CD14-positive monocyte (primary cell): ENCODE data around the gene ZIC2. TPM values are rescaled to one million over a fixed set of nuclear protein-coding genes. Genes with fewer than 3 reads are reported as not detected.

Source experiments
- DNase-seq, 3 donors: peaks; one replicate each; pipeline ENCODE4 v3.0.0-alpha.2; 2011 to 2022
- H2AFZ ChIP-seq: 2 replicates; pipeline ENCODE4 v1.6.0; 2012; ENCODE audit warnings: mild to moderate bottlenecking, low read depth, low read length, inconsistent platforms; ENCODE audit not compliant: insufficient read depth, poor library complexity, severe bottlenecking
- H3K27ac ChIP-seq, 2 donors: 1 replicate in 1 of 2; 2 replicates in 1 of 2; pipeline ENCODE4 v1.5.1; 2012 to 2013; ENCODE audit warnings: low read length in 2 of 2, control low read depth in 1 of 2, inconsistent platforms in 1 of 2, low read depth in 1 of 2, mild to moderate bottlenecking in 1 of 2
- H3K27me3 ChIP-seq, 2 donors: one replicate each; pipeline versions ENCODE4 v1.6.0 to v1.6.1; 2011 to 2013; ENCODE audit warnings: low read length in 2 of 2; ENCODE audit not compliant: control insufficient read depth in 2 of 2, insufficient read depth in 2 of 2
- H3K36me3 ChIP-seq, 2 donors: replicated peaks in 1 of 2; 1 replicate in 1 of 2; 2 replicates in 1 of 2; pipeline versions ENCODE4 v1.5.1 to v1.6.1; 2012 to 2013; ENCODE audit warnings: low read length in 2 of 2, control low read depth in 1 of 2, inconsistent platforms in 1 of 2, mild to moderate bottlenecking in 1 of 2; ENCODE audit not compliant: insufficient read depth in 2 of 2, control insufficient read depth in 1 of 2
- H3K4me1 ChIP-seq, 2 donors: 1 replicate in 1 of 2; 2 replicates in 1 of 2; pipeline versions ENCODE4 v1.5.1 to v1.6.1; 2012 to 2013; ENCODE audit warnings: low read length in 2 of 2, control low read depth in 1 of 2, inconsistent platforms in 1 of 2, mild to moderate bottlenecking in 1 of 2, moderate library complexity in 1 of 2; ENCODE audit not compliant: insufficient read depth in 2 of 2, control insufficient read depth in 1 of 2
- H3K4me2 ChIP-seq: replicated peaks from 2 replicates; pipeline ENCODE3; 2012; ENCODE audit warnings: low read length, moderate library complexity, mild to moderate bottlenecking; ENCODE audit not compliant: poor library complexity, severe bottlenecking; ENCODE audit errors: extremely low read depth
- H3K4me3 ChIP-seq, 3 experiments: fragments of 200-600 bp in 1 of 3; sonication (generic) in 1 of 3; replicated peaks in 1 of 3; 1 replicate in 2 of 3; 2 replicates in 1 of 3; pipeline ENCODE4 v1.5.1; 2011 to 2013; ENCODE audit warnings: low read length in 3 of 3, mild to moderate bottlenecking in 3 of 3, control low read depth in 2 of 3, low read depth in 2 of 3, inconsistent platforms in 1 of 3, moderate library complexity in 1 of 3
- H3K79me2 ChIP-seq: 2 replicates; pipeline ENCODE4 v1.6.0; 2012; ENCODE audit warnings: mild to moderate bottlenecking, control low read depth, inconsistent platforms, low read length, moderate library complexity; ENCODE audit not compliant: insufficient read depth
- H3K9ac ChIP-seq: 2 replicates; pipeline ENCODE4 v1.6.0; 2017; ENCODE audit warnings: low read length, mild to moderate bottlenecking; ENCODE audit not compliant: insufficient read depth, poor library complexity, severe bottlenecking
- H3K9me3 ChIP-seq, 2 donors: replicated peaks in 1 of 2; 1 replicate in 1 of 2; 2 replicates in 1 of 2; pipeline versions ENCODE4 v1.5.1 to v1.6.1; 2012 to 2013; ENCODE audit warnings: low read length in 2 of 2, control low read depth in 1 of 2; ENCODE audit not compliant: control insufficient read depth in 1 of 2, insufficient read depth in 1 of 2
- H4K20me1 ChIP-seq: 2 replicates; pipeline ENCODE4 v1.6.0; 2012; ENCODE audit warnings: mild to moderate bottlenecking, low read length, control low read depth, moderate library complexity; ENCODE audit not compliant: insufficient read depth
- H3K27ac Mint-ChIP-seq, 7 donors: one replicate each; pipeline ENCODE4 v1.8.0; 2020; ENCODE audit warnings: mild to moderate bottlenecking in 7 of 7, mixed read lengths in 7 of 7, moderate library complexity in 6 of 7, inconsistent platforms in 2 of 7
- H3K27me3 Mint-ChIP-seq, 3 donors: one replicate each; pipeline ENCODE4 v1.8.0; 2021 to 2022; ENCODE audit warnings: low read depth in 3 of 3, mild to moderate bottlenecking in 3 of 3, mixed read lengths in 3 of 3, moderate library complexity in 3 of 3, inconsistent platforms in 1 of 3
- H3K36me3 Mint-ChIP-seq, 2 donors: one replicate each; pipeline ENCODE4 v1.8.0; 2020; ENCODE audit warnings: mixed read lengths in 2 of 2, inconsistent platforms in 1 of 2, mild to moderate bottlenecking in 1 of 2
- H3K4me1 Mint-ChIP-seq: one replicate; pipeline ENCODE4 v1.8.0; 2020; ENCODE audit warnings: mild to moderate bottlenecking, mixed read lengths
- H3K4me3 Mint-ChIP-seq, 2 donors: one replicate each; pipeline ENCODE4 v1.8.0; 2020; ENCODE audit warnings: mild to moderate bottlenecking in 2 of 2, mixed read lengths in 2 of 2, moderate library complexity in 1 of 2
- H3K9me3 Mint-ChIP-seq, 7 donors: one replicate each; pipeline ENCODE4 v1.8.0; 2020 to 2022; ENCODE audit warnings: mixed read lengths in 7 of 7, mild to moderate bottlenecking in 6 of 7, moderate library complexity in 6 of 7, inconsistent platforms in 2 of 7
- WGBS: methylation state at CpG from one replicate; pipeline ENCODE4 v1.1.5; 2013; ENCODE audit warnings: missing lambda C conversion rate; ENCODE audit not compliant: insufficient coverage; 5-methylcytosine and 5-hydroxymethylcytosine counted together
- intact Hi-C, 2 donors: fragments of 100-400 bp; cut with micrococcal nuclease; formaldehyde crosslinking; loops; one replicate each; pipeline versions ENCODE4 v1.15.0 to v1.15.1; 2023
- polyA plus RNA-seq, 3 donors: library from polyadenylated mRNA; depleted of rRNA in 1 of 3; unstranded in 2 of 3; stranded (reverse) in 1 of 3; fragments of 300-500 nt in 2 of 3; fragments of >200 nt in 1 of 3; fragmentation: Illumina TruSeq in 2 of 3; gene quantifications; 1 replicate in 2 of 3; 2 replicates in 1 of 3; pipeline ENCODE4 v1.2.3, GENCODE V29; 2012 to 2021
- TF ChIP-seq, protein P1 (sequence below): fragments of 200-600 bp; IDR thresholded peaks from one replicate; pipeline ENCODE4 v1.8.0; 2022; ENCODE audit warnings: antibody characterized with exemption, mild to moderate bottlenecking

ZIC2 gene
- polyA plus RNA-seq, 3 donors: not detected

DNA sequence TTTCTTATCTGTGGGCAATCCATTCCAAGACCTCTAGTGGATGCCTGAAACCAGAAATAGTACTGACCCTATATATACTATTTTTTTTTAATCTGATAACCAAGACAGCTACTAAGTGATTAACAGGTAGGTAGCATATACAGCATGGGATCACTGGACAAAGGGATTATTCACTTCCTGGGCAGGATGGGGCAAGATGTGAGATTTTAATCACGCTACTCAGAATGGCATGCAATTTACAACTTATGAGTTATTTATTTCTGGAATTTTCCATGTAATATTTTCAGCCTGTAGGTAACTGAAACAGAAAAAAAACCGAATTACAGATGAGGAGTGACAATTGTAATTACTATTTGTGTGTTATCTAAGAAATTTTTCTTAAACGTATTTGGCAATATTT is 41.2 kb downstream of the ZIC2 start:
- DNase-seq: no peak
- peaks cover 0 to 5% (median 0%) of the 10 kb centered on the region in 7 donors for H3K9me3 Mint-ChIP-seq
- no peaks in the 10 kb centered on the region for H3K36me3 Mint-ChIP-seq
- intact Hi-C loops: no loop called here
- no peaks in the 10 kb centered on the region for H3K9me3 ChIP-seq
- H4K20me1 ChIP-seq: no peaks in the 10 kb centered on the region
- no peak overlapping the region for H3K27ac ChIP-seq
- H3K4me2 ChIP-seq: no peak overlapping the region
- H3K27me3 Mint-ChIP-seq: peaks cover 5 to 17% (median 6%) of the 10 kb centered on the region in 3 donors
- no peak overlapping the region for H3K9ac ChIP-seq
- H3K27ac Mint-ChIP-seq: no peak overlapping the region
- H3K36me3 ChIP-seq: no peaks in the 10 kb centered on the region
- no peaks in the 10 kb centered on the region for H3K4me1 ChIP-seq
- TF ChIP-seq, protein P1, sequence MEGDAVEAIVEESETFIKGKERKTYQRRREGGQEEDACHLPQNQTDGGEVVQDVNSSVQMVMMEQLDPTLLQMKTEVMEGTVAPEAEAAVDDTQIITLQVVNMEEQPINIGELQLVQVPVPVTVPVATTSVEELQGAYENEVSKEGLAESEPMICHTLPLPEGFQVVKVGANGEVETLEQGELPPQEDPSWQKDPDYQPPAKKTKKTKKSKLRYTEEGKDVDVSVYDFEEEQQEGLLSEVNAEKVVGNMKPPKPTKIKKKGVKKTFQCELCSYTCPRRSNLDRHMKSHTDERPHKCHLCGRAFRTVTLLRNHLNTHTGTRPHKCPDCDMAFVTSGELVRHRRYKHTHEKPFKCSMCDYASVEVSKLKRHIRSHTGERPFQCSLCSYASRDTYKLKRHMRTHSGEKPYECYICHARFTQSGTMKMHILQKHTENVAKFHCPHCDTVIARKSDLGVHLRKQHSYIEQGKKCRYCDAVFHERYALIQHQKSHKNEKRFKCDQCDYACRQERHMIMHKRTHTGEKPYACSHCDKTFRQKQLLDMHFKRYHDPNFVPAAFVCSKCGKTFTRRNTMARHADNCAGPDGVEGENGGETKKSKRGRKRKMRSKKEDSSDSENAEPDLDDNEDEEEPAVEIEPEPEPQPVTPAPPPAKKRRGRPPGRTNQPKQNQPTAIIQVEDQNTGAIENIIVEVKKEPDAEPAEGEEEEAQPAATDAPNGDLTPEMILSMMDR: no peak
- H3K4me3 ChIP-seq: no peak overlapping the region
- no peaks in the 10 kb centered on the region for H3K4me1 Mint-ChIP-seq
- no CpG with 5 or more reads among the region's 3 CpGs for WGBS
- H3K79me2 ChIP-seq: no peaks in the 10 kb centered on the region
- no peak overlapping the region for H2AFZ ChIP-seq
- H3K4me3 Mint-ChIP-seq: no peak overlapping the region
- H3K27me3 ChIP-seq: no peaks in the 10 kb centered on the region

DNA sequence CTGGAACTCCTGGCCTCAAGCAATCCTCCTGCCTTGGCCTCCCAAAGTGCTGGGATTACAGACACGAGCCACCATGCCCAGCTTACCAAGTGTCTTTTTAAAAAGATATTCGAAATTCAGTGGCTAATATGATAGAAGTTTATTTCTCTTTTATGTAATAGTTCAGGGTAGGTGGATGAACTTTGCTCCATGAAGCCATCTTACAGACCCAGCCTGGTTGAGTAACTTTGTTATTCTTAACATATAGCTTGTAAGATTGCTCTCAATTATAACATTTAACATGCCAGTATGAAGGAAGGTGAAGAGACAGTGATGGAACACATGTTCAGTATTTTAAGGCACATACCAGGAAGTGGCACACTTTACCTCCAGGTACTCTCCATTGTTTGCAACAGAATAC is 42.4 kb downstream of the ZIC2 start:
- H3K27me3 ChIP-seq: no peaks in the 10 kb centered on the region
- H3K9me3 ChIP-seq: no peaks in the 10 kb centered on the region
- no peak overlapping the region for H3K4me3 Mint-ChIP-seq
- H3K27ac Mint-ChIP-seq: no peak overlapping the region
- peaks cover 0 to 5% (median 1%) of the 10 kb centered on the region in 7 donors for H3K9me3 Mint-ChIP-seq
- TF ChIP-seq, protein P1: no peak
- H3K79me2 ChIP-seq: no peaks in the 10 kb centered on the region
- intact Hi-C loops: no loop called here
- H2AFZ ChIP-seq: no peak overlapping the region
- no peak overlapping the region for H3K9ac ChIP-seq
- no peaks in the 10 kb centered on the region for H3K36me3 Mint-ChIP-seq
- DNase-seq: no peak
- no peaks in the 10 kb centered on the region for H4K20me1 ChIP-seq
- H3K4me2 ChIP-seq: no peak overlapping the region
- no peak overlapping the region for H3K4me3 ChIP-seq
- no peak overlapping the region for H3K27ac ChIP-seq
- H3K27me3 Mint-ChIP-seq: peaks cover 4 to 14% (median 5%) of the 10 kb centered on the region in 3 donors
- WGBS: no CpG with 5 or more reads among the region's 2 CpGs
- no peaks in the 10 kb centered on the region for H3K36me3 ChIP-seq
- H3K4me1 Mint-ChIP-seq: no peaks in the 10 kb centered on the region
- no peaks in the 10 kb centered on the region for H3K4me1 ChIP-seq
